ENCODE data around the gene SNAP29.

DNA sequence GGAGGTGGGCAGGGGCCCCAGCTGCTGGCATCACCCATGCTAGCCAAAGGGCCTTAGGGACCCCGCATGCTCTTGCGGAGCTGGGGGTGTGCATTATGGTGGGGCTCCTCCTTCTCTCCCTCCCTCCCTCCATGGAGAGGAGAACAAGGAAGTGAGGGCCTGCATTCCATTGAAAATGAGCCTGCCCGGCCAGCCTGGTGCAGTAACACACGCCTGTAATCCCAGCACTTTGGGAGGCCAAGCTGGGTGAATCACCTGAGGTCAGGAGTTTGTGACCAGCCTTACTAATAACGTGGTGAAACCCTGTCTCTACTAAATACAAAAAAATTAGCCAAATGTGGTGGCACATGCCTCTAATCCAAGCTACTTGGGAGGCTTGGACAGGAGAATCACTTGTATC, 22.4 kb downstream of the SNAP29 start:
- TF ChIP-seq, protein P1, sequence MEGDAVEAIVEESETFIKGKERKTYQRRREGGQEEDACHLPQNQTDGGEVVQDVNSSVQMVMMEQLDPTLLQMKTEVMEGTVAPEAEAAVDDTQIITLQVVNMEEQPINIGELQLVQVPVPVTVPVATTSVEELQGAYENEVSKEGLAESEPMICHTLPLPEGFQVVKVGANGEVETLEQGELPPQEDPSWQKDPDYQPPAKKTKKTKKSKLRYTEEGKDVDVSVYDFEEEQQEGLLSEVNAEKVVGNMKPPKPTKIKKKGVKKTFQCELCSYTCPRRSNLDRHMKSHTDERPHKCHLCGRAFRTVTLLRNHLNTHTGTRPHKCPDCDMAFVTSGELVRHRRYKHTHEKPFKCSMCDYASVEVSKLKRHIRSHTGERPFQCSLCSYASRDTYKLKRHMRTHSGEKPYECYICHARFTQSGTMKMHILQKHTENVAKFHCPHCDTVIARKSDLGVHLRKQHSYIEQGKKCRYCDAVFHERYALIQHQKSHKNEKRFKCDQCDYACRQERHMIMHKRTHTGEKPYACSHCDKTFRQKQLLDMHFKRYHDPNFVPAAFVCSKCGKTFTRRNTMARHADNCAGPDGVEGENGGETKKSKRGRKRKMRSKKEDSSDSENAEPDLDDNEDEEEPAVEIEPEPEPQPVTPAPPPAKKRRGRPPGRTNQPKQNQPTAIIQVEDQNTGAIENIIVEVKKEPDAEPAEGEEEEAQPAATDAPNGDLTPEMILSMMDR (IDR thresholded peaks at IDR 0.05; ENCODE audit: insufficient read depth, low read length), result no peak
- TF ChIP-seq, protein P2, sequence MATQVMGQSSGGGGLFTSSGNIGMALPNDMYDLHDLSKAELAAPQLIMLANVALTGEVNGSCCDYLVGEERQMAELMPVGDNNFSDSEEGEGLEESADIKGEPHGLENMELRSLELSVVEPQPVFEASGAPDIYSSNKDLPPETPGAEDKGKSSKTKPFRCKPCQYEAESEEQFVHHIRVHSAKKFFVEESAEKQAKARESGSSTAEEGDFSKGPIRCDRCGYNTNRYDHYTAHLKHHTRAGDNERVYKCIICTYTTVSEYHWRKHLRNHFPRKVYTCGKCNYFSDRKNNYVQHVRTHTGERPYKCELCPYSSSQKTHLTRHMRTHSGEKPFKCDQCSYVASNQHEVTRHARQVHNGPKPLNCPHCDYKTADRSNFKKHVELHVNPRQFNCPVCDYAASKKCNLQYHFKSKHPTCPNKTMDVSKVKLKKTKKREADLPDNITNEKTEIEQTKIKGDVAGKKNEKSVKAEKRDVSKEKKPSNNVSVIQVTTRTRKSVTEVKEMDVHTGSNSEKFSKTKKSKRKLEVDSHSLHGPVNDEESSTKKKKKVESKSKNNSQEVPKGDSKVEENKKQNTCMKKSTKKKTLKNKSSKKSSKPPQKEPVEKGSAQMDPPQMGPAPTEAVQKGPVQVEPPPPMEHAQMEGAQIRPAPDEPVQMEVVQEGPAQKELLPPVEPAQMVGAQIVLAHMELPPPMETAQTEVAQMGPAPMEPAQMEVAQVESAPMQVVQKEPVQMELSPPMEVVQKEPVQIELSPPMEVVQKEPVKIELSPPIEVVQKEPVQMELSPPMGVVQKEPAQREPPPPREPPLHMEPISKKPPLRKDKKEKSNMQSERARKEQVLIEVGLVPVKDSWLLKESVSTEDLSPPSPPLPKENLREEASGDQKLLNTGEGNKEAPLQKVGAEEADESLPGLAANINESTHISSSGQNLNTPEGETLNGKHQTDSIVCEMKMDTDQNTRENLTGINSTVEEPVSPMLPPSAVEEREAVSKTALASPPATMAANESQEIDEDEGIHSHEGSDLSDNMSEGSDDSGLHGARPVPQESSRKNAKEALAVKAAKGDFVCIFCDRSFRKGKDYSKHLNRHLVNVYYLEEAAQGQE (IDR thresholded peaks at IDR 0.05; ENCODE audit: insufficient replicate concordance, low read depth), result no peak
- no peak for TF ChIP-seq SPI1 (IDR thresholded peaks at IDR 0.05; ENCODE audit: borderline replicate concordance, low read depth)

Measured in HL-60 (cell line).